Transverse colon (tissue), 4 donors: ENCODE data around the gene GABARAPL2. TPM values are rescaled to one million over a fixed set of nuclear protein-coding genes. Genes with fewer than 3 reads are reported as not detected.
A peak's percentile ranks its signal among the peaks of the same experiment; 100 is the strongest.

ENCODE experiments used
- DNase-seq: peaks from one replicate; pipeline ENCODE4 v3.0.0-alpha.2; 2019
- H3K27ac ChIP-seq, 4 donors: fragments of 200-600 bp; sonication (generic); 2 replicates each; pipeline ENCODE4 v1.5.1; 2016 to 2018; ENCODE audit warnings: inconsistent platforms in 4 of 4
- H3K27me3 ChIP-seq: fragments of 200-600 bp; sonication (generic); 2 replicates; pipeline ENCODE4 v1.5.1; 2017; ENCODE audit warnings: inconsistent platforms
- H3K36me3 ChIP-seq, 4 donors: fragments of 200-600 bp; sonication (generic); 2 replicates each; pipeline ENCODE4 v1.5.1; 2017 to 2019; ENCODE audit warnings: inconsistent platforms in 4 of 4
- H3K4me1 ChIP-seq, 4 donors: fragments of 200-600 bp; sonication (generic); 2 replicates each; pipeline ENCODE4 v1.5.1; 2017 to 2020; ENCODE audit warnings: inconsistent platforms in 4 of 4
- H3K4me3 ChIP-seq, 4 donors: fragments of 200-600 bp; sonication (generic); 1 replicate in 1 of 4; 2 replicates in 3 of 4; pipeline versions ENCODE4 v1.5.1 to v1.6.1; 2017 to 2019; ENCODE audit warnings: inconsistent platforms in 4 of 4
- H3K9me3 ChIP-seq, 2 donors: fragments of 200-600 bp; sonication (generic); 2 replicates each; pipeline ENCODE4 v1.5.1; 2017 to 2019; ENCODE audit warnings: inconsistent platforms in 2 of 2
- EP300 ChIP-seq: sonication (generic); formaldehyde crosslinking; IDR thresholded peaks from one replicate; pipeline ENCODE4 v1.6.1; 2017; ENCODE audit warnings: antibody characterized with exemption, low read depth
- POLR2A ChIP-seq: fragments of 450-650 bp; IDR thresholded peaks from one replicate; pipeline ENCODE4 v1.6.1; 2016; ENCODE audit warnings: antibody characterized with exemption, mild to moderate bottlenecking, moderate library complexity
- POLR2AphosphoS5 ChIP-seq, 3 donors: sonication (generic); formaldehyde crosslinking; IDR thresholded peaks; one replicate each; pipeline ENCODE4 v1.6.1; 2016; ENCODE audit warnings: antibody characterized with exemption in 3 of 3
- WGBS, 2 donors: methylation state at CpG; one replicate each; pipeline ENCODE4 v1.1.5; 2018; ENCODE audit warnings: low coverage in 1 of 2; 5-methylcytosine and 5-hydroxymethylcytosine counted together
- in situ Hi-C, 4 donors: fragments of 200-750 bp; cut with MboI; loops; one replicate each; pipeline versions ENCODE4 v1.15.0 to v1.15.1; 2017; ENCODE audit warnings: low sequenced_read_pairs in 3 of 4, low pct_ligation_motif_present in 1 of 4, low pct_unique_long_range_greater_than_20kb in 1 of 4
- intact Hi-C: fragments of 100-400 bp; cut with DNase I; formaldehyde crosslinking; loops from one replicate; pipeline ENCODE4 v1.15.1; 2023; ENCODE audit warnings: low total_unique reads
- total RNA-seq, 4 donors: library from RNA; depleted of rRNA; stranded (reverse); fragments of >200 nt; gene quantifications; one replicate each; pipeline ENCODE4 v1.1.0, GENCODE V29; 2016
- TF ChIP-seq, protein P1 (sequence below), 5 experiments: fragments of 200-600 bp in 3 of 5; fragments of 450-650 bp in 2 of 5; sonication (generic) in 3 of 5; IDR thresholded peaks; 1 replicate in 2 of 5; 2 replicates in 3 of 5; pipeline ENCODE4 v1.5.1; 2016 to 2017; ENCODE audit warnings: antibody characterized with exemption in 5 of 5, inconsistent platforms in 3 of 5, mild to moderate bottlenecking in 2 of 5, moderate library complexity in 1 of 5

Gene GABARAPL2
- total RNA-seq, 4 donors from 2014 or later, result 40.0 to 128 (median 81.3) TPM

DNA sequence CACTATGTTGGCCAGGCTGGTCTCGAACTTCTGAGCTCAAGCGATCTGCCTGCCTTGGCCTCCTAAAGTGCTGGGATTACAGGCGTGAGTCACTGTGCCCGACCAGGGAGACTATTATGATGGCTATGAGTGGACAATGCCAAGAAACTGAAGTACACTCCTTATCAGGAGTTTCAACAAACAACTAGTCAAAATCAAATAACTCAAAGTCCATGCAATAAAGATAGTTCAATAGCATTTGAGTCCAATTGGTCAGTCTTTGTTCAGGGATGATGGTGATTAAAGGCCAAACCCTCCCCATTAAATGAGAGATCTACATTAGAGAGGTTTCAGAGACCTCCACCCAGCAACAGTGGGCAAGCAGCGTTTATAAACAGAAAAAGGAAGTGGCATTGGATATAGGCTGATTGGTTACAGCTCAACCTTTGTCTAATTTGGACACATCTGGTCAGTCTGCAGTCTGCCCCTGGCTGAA lies 38.3 kb upstream of the GABARAPL2 start:
- H3K27me3 ChIP-seq, result no peaks in the 10 kb centered on the region
- no peaks in the 10 kb centered on the region for H3K36me3 ChIP-seq
- in situ Hi-C loops (no loop called here), intact Hi-C loops (no loop called here)
- TF ChIP-seq POLR2AphosphoS5 (IDR thresholded peaks at IDR 0.05), result peak in 2 of 3 donors; percentile 53 to 55
- TF ChIP-seq, protein P1, sequence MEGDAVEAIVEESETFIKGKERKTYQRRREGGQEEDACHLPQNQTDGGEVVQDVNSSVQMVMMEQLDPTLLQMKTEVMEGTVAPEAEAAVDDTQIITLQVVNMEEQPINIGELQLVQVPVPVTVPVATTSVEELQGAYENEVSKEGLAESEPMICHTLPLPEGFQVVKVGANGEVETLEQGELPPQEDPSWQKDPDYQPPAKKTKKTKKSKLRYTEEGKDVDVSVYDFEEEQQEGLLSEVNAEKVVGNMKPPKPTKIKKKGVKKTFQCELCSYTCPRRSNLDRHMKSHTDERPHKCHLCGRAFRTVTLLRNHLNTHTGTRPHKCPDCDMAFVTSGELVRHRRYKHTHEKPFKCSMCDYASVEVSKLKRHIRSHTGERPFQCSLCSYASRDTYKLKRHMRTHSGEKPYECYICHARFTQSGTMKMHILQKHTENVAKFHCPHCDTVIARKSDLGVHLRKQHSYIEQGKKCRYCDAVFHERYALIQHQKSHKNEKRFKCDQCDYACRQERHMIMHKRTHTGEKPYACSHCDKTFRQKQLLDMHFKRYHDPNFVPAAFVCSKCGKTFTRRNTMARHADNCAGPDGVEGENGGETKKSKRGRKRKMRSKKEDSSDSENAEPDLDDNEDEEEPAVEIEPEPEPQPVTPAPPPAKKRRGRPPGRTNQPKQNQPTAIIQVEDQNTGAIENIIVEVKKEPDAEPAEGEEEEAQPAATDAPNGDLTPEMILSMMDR (IDR thresholded peaks at IDR 0.05), result no peak
- H3K9me3 ChIP-seq, result no peaks in the 10 kb centered on the region
- WGBS, 2 donors, result 46 to 60% methylated on average over 1 to 5 of the region's 5 CpGs
- peak; percentile 77 for DNase-seq
- H3K27ac ChIP-seq, result peak overlapping the region; percentile 58 to 80 (median 76)
- H3K4me1 ChIP-seq, result peaks cover 3 to 14% (median 8%) of the 10 kb centered on the region in 4 donors
- no peak overlapping the region for H3K4me3 ChIP-seq

DNA sequence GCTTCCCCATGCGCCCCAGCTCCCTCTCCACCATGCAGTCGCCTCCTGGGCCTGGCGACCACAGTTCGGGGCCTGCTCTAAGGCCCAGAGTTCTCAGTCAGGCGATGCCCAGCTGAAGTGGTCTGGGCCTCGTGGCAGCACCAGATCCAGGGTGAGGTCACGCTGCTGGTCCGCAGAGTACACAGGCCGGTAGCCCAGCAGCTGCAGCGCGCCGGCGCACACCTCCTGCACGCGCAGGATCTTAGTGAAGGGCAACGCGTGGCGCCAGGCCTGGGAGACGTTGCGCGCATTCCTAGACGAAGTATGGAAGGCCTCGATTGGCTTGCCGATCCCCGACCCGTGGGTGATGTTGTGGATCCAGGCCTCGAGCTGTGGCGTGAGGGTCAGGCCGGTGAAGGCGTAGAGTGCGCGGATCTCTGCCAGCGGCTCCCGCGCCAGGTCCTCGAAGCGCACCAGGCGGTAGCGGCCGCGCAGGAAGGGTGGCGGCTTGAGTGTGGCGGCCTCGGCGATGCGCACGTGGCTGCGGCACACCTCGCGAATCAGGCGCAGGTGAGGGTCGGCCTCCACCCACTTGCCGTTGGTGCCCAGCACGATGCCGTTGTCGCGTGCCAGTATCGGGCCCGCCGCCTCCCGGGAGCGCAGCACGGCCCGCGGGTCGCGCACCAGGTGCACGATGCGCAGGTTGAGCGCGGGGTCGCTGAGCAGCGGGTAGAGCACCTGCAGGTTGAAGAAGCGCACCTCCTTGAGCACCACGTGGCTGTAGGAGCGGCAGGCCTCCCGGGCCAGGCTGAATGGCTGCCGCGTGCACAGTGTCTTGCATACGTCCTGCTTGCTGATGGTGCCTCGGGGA lies 36.9 kb upstream of the GABARAPL2 start:
- H3K27me3 ChIP-seq, result no peaks in the 10 kb centered on the region
- no peak overlapping the region for H3K4me3 ChIP-seq
- H3K36me3 ChIP-seq, result no peaks in the 10 kb centered on the region
- in situ Hi-C loops (no loop called here), intact Hi-C loops (no loop called here)
- TF ChIP-seq POLR2AphosphoS5 (IDR thresholded peaks at IDR 0.05), result no peak
- no peak for TF ChIP-seq POLR2A
- no peak for TF ChIP-seq EP300
- TF ChIP-seq, protein P1 (IDR thresholded peaks at IDR 0.05), result no peak
- H3K27ac ChIP-seq, result peak overlapping the region; percentile 40 to 80 (median 76)
- no peak for DNase-seq
- H3K9me3 ChIP-seq, result no peaks in the 10 kb centered on the region
- H3K4me1 ChIP-seq, result peaks cover 3 to 19% (median 10%) of the 10 kb centered on the region in 4 donors
- WGBS, 2 donors, result 98% methylated on average over 66 of the region's 81 CpGs; no CpG with 5 or more reads in 1 of the 2 donors

DNA sequence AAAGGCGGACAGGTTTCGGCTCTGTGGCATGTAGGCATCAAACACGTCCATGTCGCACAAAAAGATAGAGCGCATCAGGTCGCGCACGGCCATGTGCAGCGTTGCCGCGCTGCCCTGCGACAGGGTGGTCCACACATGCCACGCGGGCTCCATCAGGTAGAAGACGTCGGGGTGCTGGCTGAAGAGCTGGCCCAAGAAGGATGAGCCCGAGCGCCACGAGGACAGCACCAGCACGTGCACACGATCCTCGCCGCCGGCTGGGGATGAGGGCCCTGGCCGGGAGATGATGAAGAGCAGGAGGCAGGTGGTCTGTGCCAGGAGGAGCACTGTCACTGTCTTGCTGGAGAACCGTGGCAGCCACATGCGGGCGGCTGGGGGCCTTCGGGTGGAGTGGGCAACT lies 36.2 kb upstream of the GABARAPL2 start:
- H3K9me3 ChIP-seq, result no peaks in the 10 kb centered on the region
- H3K36me3 ChIP-seq, result no peaks in the 10 kb centered on the region
- WGBS, 2 donors, result 98% methylated on average over 29 of the region's 29 CpGs; no CpG with 5 or more reads in 1 of the 2 donors
- H3K4me3 ChIP-seq, result no peak overlapping the region
- no peaks in the 10 kb centered on the region for H3K27me3 ChIP-seq
- in situ Hi-C loops, result no loop called here
- H3K4me1 ChIP-seq, result peaks cover 3 to 19% (median 12%) of the 10 kb centered on the region in 4 donors
- intact Hi-C loops, result no loop called here
- no peak overlapping the region for H3K27ac ChIP-seq
- TF ChIP-seq POLR2AphosphoS5 (IDR thresholded peaks at IDR 0.05) (no peak), POLR2A (no peak), EP300 (no peak)
- TF ChIP-seq, protein P1 (IDR thresholded peaks at IDR 0.05), result no peak
- DNase-seq, result no peak

DNA sequence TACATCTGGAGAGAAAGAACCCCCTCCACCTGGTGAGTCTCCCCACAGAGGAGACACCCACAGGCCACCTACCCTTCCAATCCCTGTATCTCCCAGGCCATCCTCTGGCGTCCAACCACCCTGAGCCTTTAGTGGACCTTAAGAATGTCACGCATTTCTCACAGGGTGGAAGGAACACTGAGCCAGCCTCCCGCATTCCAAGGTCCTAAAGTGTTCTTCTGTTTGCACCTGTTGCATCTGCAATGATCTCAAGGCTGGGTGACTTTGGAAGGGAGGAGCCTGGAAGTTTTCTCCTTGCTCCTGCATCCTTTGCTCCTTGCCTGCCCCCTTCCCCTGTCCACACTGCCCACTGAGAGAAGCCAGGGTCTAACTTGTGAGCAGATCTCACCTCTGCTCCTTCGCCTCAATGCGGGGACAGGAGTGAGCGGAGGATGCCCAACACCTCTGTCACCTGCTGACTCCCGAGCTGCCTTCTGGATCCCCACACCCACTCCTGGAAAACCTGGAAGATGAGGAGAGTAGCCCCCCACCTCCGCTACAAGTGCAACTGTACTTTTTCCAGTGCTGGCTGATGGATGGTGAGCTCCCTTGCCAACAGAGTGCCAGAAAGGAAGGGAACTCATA lies 33.9 kb upstream of the GABARAPL2 start:
- peaks cover 3 to 28% (median 19%) of the 10 kb centered on the region in 4 donors for H3K4me1 ChIP-seq
- intact Hi-C loops, result no loop called here
- no peak overlapping the region for H3K4me3 ChIP-seq
- no peaks in the 10 kb centered on the region for H3K27me3 ChIP-seq
- no peaks in the 10 kb centered on the region for H3K9me3 ChIP-seq
- 83 to 86% methylated on average over 1 to 8 of the region's 8 CpGs for WGBS, 2 donors
- no peak overlapping the region for H3K27ac ChIP-seq
- H3K36me3 ChIP-seq, result no peaks in the 10 kb centered on the region
- TF ChIP-seq, protein P1 (IDR thresholded peaks at IDR 0.05), result no peak
- no peak for TF ChIP-seq POLR2A
- TF ChIP-seq EP300, result no peak
- no peak for TF ChIP-seq POLR2AphosphoS5 (IDR thresholded peaks at IDR 0.05)
- DNase-seq, result no peak
- in situ Hi-C loops, result no loop called here
